SJSA1 (cell line): ENCODE results near the gene NOTCH1. TPM values are rescaled to one million over a fixed set of nuclear protein-coding genes. Genes with fewer than 3 reads are reported as not detected.
A peak's percentile ranks its signal among the peaks of the same experiment; 100 is the strongest.

Experiments used
- DNase-seq, 2 experiments: peaks; one replicate each; pipeline ENCODE4 v3.0.0-alpha.2; 2015 to 2020; ENCODE audit warnings: low spot score in 2 of 2, low read depth in 1 of 2
- H3K27ac ChIP-seq: fragments of 250-450 bp; sonication (Bioruptor Pico); 2 replicates; pipeline ENCODE4 v1.5.1; 2020; ENCODE audit warnings: mild to moderate bottlenecking, moderate library complexity
- H3K27me3 ChIP-seq: fragments of 250-450 bp; sonication (Bioruptor Pico); replicated peaks from 2 replicates; pipeline ENCODE4 v1.5.1; 2020; ENCODE audit warnings: mild to moderate bottlenecking, moderate library complexity
- H3K36me3 ChIP-seq: fragments of 250-450 bp; sonication (Bioruptor Pico); 2 replicates; pipeline ENCODE4 v1.5.1; 2020; ENCODE audit warnings: mild to moderate bottlenecking
- H3K4me1 ChIP-seq: fragments of 250-450 bp; sonication (Bioruptor Pico); replicated peaks from 2 replicates; pipeline ENCODE4 v1.6.1; 2021; ENCODE audit warnings: mild to moderate bottlenecking
- H3K4me3 ChIP-seq: fragments of 250-450 bp; sonication (Bioruptor Pico); 2 replicates; pipeline ENCODE4 v1.5.1; 2020; ENCODE audit warnings: mild to moderate bottlenecking
- H3K9me3 ChIP-seq: fragments of 250-450 bp; sonication (Bioruptor Pico); replicated peaks from 2 replicates; pipeline ENCODE4 v1.5.1; 2020; ENCODE audit warnings: mild to moderate bottlenecking
- total RNA-seq: library from RNA; depleted of rRNA; stranded (reverse); fragments of >200 nt; shearing (Covaris generic); gene quantifications from 2 replicates; pipeline ENCODE4 v1.2.3, GENCODE V29; 2014

Gene NOTCH1
- total RNA-seq, 1 experiment from 2014 or later: 8.0 TPM

GRCh38 chr9:136488247-136489214 is 57.3 kb downstream of the NOTCH1 start:
- no peaks in the 10 kb centered on the region for H3K36me3 ChIP-seq
- no peak overlapping the region for H3K27ac ChIP-seq
- peak; percentile 46 to 64 for DNase-seq

GRCh38 chr9:136487672-136488071 is 58.2 kb downstream of the NOTCH1 start:
- Histone ChIP-seq H3K27me3 (no peaks in the 10 kb centered on the region), H3K9me3 (no peaks in the 10 kb centered on the region), H3K4me1 (peaks cover 11% of the 10 kb centered on the region), H3K27ac (no peak overlapping the region), H3K36me3 (peaks cover 2% of the 10 kb centered on the region), H3K4me3 (no peak overlapping the region)
- DNase-seq: no peak

More at GRCh38 chr9:136488247-136489214, 57.3 kb downstream of the NOTCH1 start:
- Histone ChIP-seq H3K4me1 (peaks cover 9% of the 10 kb centered on the region), H3K4me3 (no peak overlapping the region), H3K9me3 (no peaks in the 10 kb centered on the region), H3K27me3 (no peaks in the 10 kb centered on the region)

GRCh38 chr9:136486823-136487620 is 58.8 kb downstream of the NOTCH1 start:
- Histone ChIP-seq H3K4me3 (no peak overlapping the region), H3K9me3 (no peaks in the 10 kb centered on the region), H3K4me1 (peaks cover 11% of the 10 kb centered on the region), H3K27ac (no peak overlapping the region), H3K27me3 (no peaks in the 10 kb centered on the region), H3K36me3 (peaks cover 6% of the 10 kb centered on the region)
- DNase-seq: no peak

- Histone ChIP-seq H3K4me3 (no peak overlapping the region), H3K4me1 (peaks cover 18% of the 10 kb centered on the region), H3K27me3 (no peaks in the 10 kb centered on the region), H3K27ac (no peak overlapping the region), H3K36me3 (peaks cover 9% of the 10 kb centered on the region), H3K9me3 (no peaks in the 10 kb centered on the region)
- no peak for DNase-seq
Measured at GRCh38 chr9:136486131-136486530, 59.7 kb downstream of the NOTCH1 start.

DNA sequence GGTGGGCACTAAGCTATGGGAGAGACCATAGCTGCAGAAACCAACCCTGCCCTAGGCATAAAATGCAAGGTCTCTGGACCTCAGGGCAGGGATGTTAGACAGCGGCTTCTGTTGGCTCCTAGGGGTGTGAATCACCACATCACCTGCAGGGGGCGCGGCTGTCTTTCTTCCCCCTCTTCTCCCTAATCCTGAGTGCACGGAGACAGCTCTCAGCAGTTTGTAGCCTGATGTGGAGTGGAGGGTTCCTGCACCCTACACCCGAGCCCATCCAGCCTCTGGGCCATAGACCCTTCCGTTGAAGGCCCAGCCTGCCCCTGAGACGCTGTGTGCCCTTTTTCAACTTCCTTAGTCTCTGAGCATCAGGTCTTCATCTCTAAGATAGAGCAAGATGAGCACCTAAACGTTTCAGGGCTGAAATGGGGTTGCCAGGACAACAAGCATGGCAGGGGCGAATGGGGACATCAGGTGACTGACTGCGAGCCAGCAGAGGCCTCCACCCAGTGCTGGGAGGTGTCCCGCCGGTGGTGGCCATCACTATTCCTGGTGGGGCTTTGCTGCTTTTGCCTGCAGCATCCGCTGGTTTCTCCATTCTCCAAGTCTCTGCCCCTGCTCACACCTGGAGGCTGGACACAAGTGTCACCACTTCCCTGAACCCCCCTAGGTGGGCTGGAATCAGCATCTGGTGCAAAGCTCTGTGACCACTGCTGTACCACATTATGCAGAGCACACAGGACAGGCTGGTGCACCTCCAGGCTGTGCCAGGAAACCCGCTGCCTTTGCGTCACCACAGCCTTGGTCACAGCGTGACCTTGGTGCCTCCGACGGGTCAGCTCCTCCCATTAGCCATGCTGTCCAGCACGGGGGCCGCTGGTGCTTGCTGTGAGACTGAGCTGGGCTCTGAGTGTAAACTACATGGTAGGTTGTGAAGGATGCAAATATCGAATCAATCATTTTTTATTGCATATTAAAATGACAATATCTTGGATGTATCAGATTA is 60.5 kb downstream of the NOTCH1 start:
- no peak overlapping the region for H3K4me3 ChIP-seq
- peaks cover 18% of the 10 kb centered on the region for H3K4me1 ChIP-seq
- no peak overlapping the region for H3K27ac ChIP-seq
- H3K36me3 ChIP-seq: peaks cover 11% of the 10 kb centered on the region
- no peaks in the 10 kb centered on the region for H3K27me3 ChIP-seq
- no peaks in the 10 kb centered on the region for H3K9me3 ChIP-seq
- peak; percentile 71 to 76 for DNase-seq

DNA sequence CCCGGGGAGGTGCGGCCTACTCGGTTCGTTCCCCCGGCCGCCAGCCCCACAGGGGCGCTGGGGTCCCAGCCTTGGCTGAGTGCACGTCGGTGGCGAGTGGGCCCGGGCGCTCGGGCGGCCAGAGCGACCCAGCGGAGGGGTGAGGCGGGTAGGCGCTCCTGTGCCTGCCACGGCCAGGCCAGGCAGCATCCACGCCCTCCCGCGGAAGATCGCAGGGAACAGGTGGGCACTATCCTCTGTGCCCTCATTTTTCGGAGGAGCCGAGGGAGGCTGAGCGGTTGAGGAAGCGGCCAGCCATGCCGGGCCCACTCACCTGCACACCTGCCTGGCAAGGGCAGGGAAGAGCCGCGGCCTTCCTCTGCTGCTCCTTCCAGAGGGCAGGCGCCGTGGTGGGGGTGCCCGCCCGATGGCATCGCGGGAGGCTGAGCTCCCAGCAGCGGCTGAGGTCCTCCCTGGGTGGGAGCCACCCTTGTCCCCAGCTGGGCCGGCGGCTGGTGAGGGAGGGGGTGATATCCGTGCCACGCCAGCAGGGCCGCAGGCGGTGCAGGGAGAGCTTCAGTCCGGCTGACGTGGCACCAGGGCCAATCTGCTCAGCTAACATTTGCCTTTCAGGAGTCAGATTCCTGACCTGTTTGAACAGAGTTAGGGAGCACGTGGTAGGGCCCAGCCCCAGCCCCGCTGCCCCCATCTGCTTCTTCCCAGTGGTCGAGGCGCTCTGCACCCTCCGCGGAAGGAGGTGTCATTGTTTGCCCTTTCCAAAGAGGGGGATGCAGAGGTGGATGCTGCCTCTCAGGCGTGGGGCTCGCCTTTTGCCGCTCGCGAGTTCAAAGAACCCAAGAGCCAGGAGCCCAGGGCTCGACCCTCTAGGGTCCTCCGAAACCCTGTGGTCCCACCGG is 61.4 kb downstream of the NOTCH1 start:
- Histone ChIP-seq H3K4me1 (peaks cover 18% of the 10 kb centered on the region), H3K9me3 (no peaks in the 10 kb centered on the region), H3K27me3 (no peaks in the 10 kb centered on the region), H3K36me3 (peaks cover 15% of the 10 kb centered on the region), H3K4me3 (peak overlapping the region; percentile 49), H3K27ac (peak overlapping the region; percentile 91)
- no peak for DNase-seq

GRCh38 chr9:136483589-136484152 is 62.2 kb downstream of the NOTCH1 start:
- Histone ChIP-seq H3K27me3 (no peaks in the 10 kb centered on the region), H3K4me1 (peaks cover 18% of the 10 kb centered on the region), H3K4me3 (peak overlapping the region; percentile 49), H3K36me3 (peaks cover 15% of the 10 kb centered on the region), H3K27ac (peak overlapping the region; percentile 91), H3K9me3 (no peaks in the 10 kb centered on the region)
- peak; percentile 93 to 96 for DNase-seq

DNA sequence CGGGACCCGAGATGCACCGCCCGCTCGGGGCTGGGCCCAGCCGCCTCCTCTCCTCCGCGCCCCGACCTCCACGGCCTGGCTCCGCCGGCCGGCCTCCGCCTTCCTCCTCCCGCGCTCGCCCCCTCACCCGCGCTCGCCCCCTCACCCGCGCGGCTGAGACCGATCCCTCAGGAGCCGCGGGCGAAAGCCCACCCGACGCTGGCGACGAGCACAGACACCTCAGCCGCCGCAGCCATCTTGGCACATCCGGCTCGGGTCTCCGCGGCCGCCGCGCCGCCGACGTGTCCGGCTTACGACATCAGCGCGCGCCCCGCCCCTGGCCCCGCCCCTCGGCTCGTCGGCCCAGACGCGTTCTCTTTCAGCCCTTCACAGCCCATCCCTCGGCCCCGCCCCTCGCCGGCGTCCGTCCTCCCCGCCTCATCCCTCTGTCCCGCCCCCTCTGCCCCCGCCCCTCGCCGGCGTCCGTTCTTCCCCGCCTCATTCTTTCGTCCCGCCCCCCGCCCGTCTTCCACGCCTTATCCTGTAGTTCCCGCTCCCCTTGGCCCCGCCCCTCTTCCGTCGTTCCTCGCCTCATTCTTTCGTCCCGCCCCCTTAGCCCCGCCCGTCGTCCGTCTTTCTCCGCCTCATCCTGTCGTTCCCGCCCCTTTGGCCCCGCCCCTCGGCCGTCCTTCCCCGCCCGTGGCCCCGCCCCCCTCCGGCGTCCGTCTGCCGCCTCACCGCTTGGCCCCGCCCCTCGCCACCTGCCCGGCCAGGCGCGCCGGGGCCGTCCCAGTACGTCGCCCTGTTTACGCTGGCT is 62.9 kb downstream of the NOTCH1 start, which contains the start of gene SEC16A:
SEC16A (minus strand) TSS at position 248 of the 796 bp plus-strand sequence. CDS start 5,425 bp downstream, outside the sequence.
- no peaks in the 10 kb centered on the region for H3K9me3 ChIP-seq
- peaks cover 16% of the 10 kb centered on the region for H3K36me3 ChIP-seq
- peak within 1 kb of the TSS; percentile 94 for H3K4me3 ChIP-seq

GRCh38 chr9:136482046-136482792 is 63.6 kb downstream of the NOTCH1 start:
- DNase-seq: peak in 1 of 2 experiments; percentile 46
- Histone ChIP-seq H3K4me3 (peak overlapping the region; percentile 94), H3K9me3 (no peaks in the 10 kb centered on the region), H3K4me1 (peaks cover 18% of the 10 kb centered on the region), H3K27me3 (no peaks in the 10 kb centered on the region), H3K27ac (peak overlapping the region; percentile 93), H3K36me3 (peaks cover 24% of the 10 kb centered on the region)

More for the DNA sequence above, 62.9 kb downstream of the NOTCH1 start, which contains the start of gene SEC16A:
- Histone ChIP-seq H3K27ac (peak within 1 kb of the TSS; percentile 93), H3K27me3 (no peaks in the 10 kb centered on the region), H3K4me1 (peaks cover 18% of the 10 kb centered on the region)
- peak; percentile 83 to 99 for DNase-seq

DNA sequence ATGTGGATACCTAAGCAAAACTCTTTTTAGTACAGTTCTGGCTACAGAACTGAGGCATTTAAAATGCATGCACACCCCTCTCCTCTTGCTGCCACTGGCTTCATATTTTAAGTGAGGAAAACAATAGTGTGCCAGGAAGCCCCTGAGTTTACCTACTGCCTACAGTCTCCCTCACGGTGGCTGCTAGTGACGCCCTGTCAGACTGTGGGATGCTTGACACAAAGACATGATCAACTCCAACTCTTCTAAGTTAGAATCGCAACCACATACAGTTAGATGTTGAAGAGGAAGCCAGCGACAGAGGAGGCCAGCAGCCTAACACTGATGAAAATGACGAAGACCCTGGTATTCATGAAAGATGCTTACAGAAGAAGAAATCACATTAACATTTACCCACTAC is 64.3 kb downstream of the NOTCH1 start:
- DNase-seq: no peak
- no peaks in the 10 kb centered on the region for H3K27me3 ChIP-seq
- H3K4me3 ChIP-seq: peak overlapping the region; percentile 94
- H3K4me1 ChIP-seq: peaks cover 18% of the 10 kb centered on the region
- H3K27ac ChIP-seq: 0 out of 2 replicates have a peak overlapping the region, but pooled peaks have one; percentile 93
- no peaks in the 10 kb centered on the region for H3K9me3 ChIP-seq
- peaks cover 30% of the 10 kb centered on the region for H3K36me3 ChIP-seq
